NAMALWA (cell line): ENCODE data around the gene C2orf76.

Experiments used
- DNase-seq: peaks from one replicate; pipeline ENCODE4 v3.0.0-alpha.2; 2015; ENCODE audit warnings: low spot score

Gene C2orf76

GRCh38 chr2:119263025-119263424 lies 103.6 kb downstream of the C2orf76 start:
- no peak for DNase-seq

- DNase-seq: no peak
These were observed 105.0 kb downstream of the C2orf76 start for GRCh38 chr2:119261493-119262225.

- DNase-seq: no peak
These were observed 105.8 kb downstream of the C2orf76 start for GRCh38 chr2:119260646-119261492.

- DNase-seq: no peak
These were observed 107.3 kb downstream of the C2orf76 start for GRCh38 chr2:119259296-119259860.

GRCh38 chr2:119257198-119257597 lies 109.4 kb downstream of the C2orf76 start:
- DNase-seq: no peak

GRCh38 chr2:119256582-119256921 lies 110.1 kb downstream of the C2orf76 start:
- DNase-seq: no peak

GRCh38 chr2:119255760-119256581 lies 110.7 kb downstream of the C2orf76 start:
- DNase-seq: no peak

- DNase-seq: no peak
These were observed 112.0 kb downstream of the C2orf76 start for GRCh38 chr2:119254601-119255080.

GRCh38 chr2:119253760-119254600 lies 112.7 kb downstream of the C2orf76 start:
- DNase-seq: no peak

- DNase-seq: no peak
These were observed 113.4 kb downstream of the C2orf76 start for GRCh38 chr2:119253114-119253702.
